ENCODE measurements around the gene AP4E1.

The AP4E1 gene

GRCh38 chr15:51038162-51038973 is 129.9 kb downstream of the AP4E1 start:
- H3K4me1 ChIP-seq (ENCODE audit: control insufficient read depth, insufficient read depth, low read length) = no peaks in the 10 kb centered on the region
- TF ChIP-seq ZNF558 (tag by site-specific recombination; IDR thresholded peaks at IDR 0.05) (no peak), ZNF211 (tag by site-specific recombination; IDR thresholded peaks at IDR 0.05; ENCODE audit: low read depth) (no peak), GLIS2 (tag by site-specific recombination; IDR thresholded peaks at IDR 0.05) (no peak), ZNF202 (tag by site-specific recombination; IDR thresholded peaks at IDR 0.05; ENCODE audit: borderline replicate concordance) (no peak), ZNF521 (tag by site-specific recombination; IDR thresholded peaks at IDR 0.05) (no peak), ZBTB48 (tag by site-specific recombination; IDR thresholded peaks at IDR 0.05) (no peak), ZNF830 (tag by site-specific recombination; IDR thresholded peaks at IDR 0.05; ENCODE audit: low read depth) (no peak), ZNF473 (tag by site-specific recombination; IDR thresholded peaks at IDR 0.05) (no peak)
- TF ChIP-seq, protein P1, sequence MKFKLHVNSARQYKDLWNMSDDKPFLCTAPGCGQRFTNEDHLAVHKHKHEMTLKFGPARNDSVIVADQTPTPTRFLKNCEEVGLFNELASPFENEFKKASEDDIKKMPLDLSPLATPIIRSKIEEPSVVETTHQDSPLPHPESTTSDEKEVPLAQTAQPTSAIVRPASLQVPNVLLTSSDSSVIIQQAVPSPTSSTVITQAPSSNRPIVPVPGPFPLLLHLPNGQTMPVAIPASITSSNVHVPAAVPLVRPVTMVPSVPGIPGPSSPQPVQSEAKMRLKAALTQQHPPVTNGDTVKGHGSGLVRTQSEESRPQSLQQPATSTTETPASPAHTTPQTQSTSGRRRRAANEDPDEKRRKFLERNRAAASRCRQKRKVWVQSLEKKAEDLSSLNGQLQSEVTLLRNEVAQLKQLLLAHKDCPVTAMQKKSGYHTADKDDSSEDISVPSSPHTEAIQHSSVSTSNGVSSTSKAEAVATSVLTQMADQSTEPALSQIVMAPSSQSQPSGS (tag by site-specific recombination; IDR thresholded peaks at IDR 0.05; ENCODE audit: low read depth) = no peak
- no peak overlapping the region for H3K27ac ChIP-seq (ENCODE audit: extremely low read depth, low read depth, low read length)
- POLR2A ChIA-PET = no interaction called here
- no peaks in the 10 kb centered on the region for H3K9me3 ChIP-seq (ENCODE audit: control insufficient read depth, insufficient read depth, low read depth, low read length)
- H3K36me3 ChIP-seq (ENCODE audit: control insufficient read depth in 2 of 2, insufficient read depth in 1 of 2, low read length in 2 of 2) = no peaks in the 10 kb centered on the region
- no peak overlapping the region for H3K4me3 ChIP-seq (ENCODE audit: low read depth, low read length)
- CTCF ChIA-PET = no interaction called here

- Histone ChIP-seq H3K9me3 (ENCODE audit: control insufficient read depth, insufficient read depth, low read depth, low read length) (no peaks in the 10 kb centered on the region), H3K27ac (ENCODE audit: extremely low read depth, low read depth, low read length) (no peak overlapping the region), H3K4me3 (ENCODE audit: low read depth, low read length) (no peak overlapping the region), H3K36me3 (ENCODE audit: control insufficient read depth in 2 of 2, insufficient read depth in 1 of 2, low read length in 2 of 2) (no peaks in the 10 kb centered on the region), H3K4me1 (ENCODE audit: control insufficient read depth, insufficient read depth, low read length) (no peaks in the 10 kb centered on the region)
- ChIA-PET POLR2A (no interaction called here), CTCF (no interaction called here)
- TF ChIP-seq KLF16 (tag by site-specific recombination; IDR thresholded peaks at IDR 0.05) = no peak
- no peak for TF ChIP-seq GLI4 (tag by site-specific recombination; IDR thresholded peaks at IDR 0.05)
- TF ChIP-seq, protein P2, sequence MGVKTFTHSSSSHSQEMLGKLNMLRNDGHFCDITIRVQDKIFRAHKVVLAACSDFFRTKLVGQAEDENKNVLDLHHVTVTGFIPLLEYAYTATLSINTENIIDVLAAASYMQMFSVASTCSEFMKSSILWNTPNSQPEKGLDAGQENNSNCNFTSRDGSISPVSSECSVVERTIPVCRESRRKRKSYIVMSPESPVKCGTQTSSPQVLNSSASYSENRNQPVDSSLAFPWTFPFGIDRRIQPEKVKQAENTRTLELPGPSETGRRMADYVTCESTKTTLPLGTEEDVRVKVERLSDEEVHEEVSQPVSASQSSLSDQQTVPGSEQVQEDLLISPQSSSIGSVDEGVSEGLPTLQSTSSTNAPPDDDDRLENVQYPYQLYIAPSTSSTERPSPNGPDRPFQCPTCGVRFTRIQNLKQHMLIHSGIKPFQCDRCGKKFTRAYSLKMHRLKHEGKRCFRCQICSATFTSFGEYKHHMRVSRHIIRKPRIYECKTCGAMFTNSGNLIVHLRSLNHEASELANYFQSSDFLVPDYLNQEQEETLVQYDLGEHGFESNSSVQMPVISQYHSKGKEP (tag by site-specific recombination; IDR thresholded peaks at IDR 0.05) = no peak
- no peak for TF ChIP-seq ZNF19 (tag by site-specific recombination; IDR thresholded peaks at IDR 0.05; ENCODE audit: low read depth)
- TF ChIP-seq ZNF302 (tag by site-specific recombination; IDR thresholded peaks at IDR 0.05; ENCODE audit: low read depth) = no peak
- TF ChIP-seq ZNF501 (tag by site-specific recombination; IDR thresholded peaks at IDR 0.05) = no peak
- TF ChIP-seq HIC1 (tag by site-specific recombination; IDR thresholded peaks at IDR 0.05) = no peak
- TF ChIP-seq MYNN (tag by site-specific recombination; IDR thresholded peaks at IDR 0.05; ENCODE audit: borderline replicate concordance) = no peak
- TF ChIP-seq HOXC10 (CRISPR knock-in tag; IDR thresholded peaks at IDR 0.05) = no peak
- no peak for TF ChIP-seq ZNF274 (IDR thresholded peaks at IDR 0.05; ENCODE audit: low read length)
- no peak for TF ChIP-seq ZNF274 (tag by site-specific recombination; IDR thresholded peaks at IDR 0.05; ENCODE audit: borderline replicate concordance)
- no peak for TF ChIP-seq ZNF280C (tag by site-specific recombination; IDR thresholded peaks at IDR 0.05)
- no peak for TF ChIP-seq ZEB2 (tag by site-specific recombination; IDR thresholded peaks at IDR 0.05)
- no peak for TF ChIP-seq ZNF133 (tag by site-specific recombination; IDR thresholded peaks at IDR 0.05)
- no peak for TF ChIP-seq ZNF350 (tag by site-specific recombination; IDR thresholded peaks at IDR 0.05)
- TF ChIP-seq ZNF785 (tag by site-specific recombination; IDR thresholded peaks at IDR 0.05) = no peak
Observed at GRCh38 chr15:51038974-51039319, 130.5 kb downstream of the AP4E1 start.
